ENCODE measurements around the gene LCP2. TPM values are rescaled to one million over a fixed set of nuclear protein-coding genes. Genes with fewer than 3 reads are reported as not detected.

The LCP2 gene
- total RNA-seq, 4 donors from 2014 or later: 1.5 to 8.9 (median 7.7) TPM; not detected in 1

DNA sequence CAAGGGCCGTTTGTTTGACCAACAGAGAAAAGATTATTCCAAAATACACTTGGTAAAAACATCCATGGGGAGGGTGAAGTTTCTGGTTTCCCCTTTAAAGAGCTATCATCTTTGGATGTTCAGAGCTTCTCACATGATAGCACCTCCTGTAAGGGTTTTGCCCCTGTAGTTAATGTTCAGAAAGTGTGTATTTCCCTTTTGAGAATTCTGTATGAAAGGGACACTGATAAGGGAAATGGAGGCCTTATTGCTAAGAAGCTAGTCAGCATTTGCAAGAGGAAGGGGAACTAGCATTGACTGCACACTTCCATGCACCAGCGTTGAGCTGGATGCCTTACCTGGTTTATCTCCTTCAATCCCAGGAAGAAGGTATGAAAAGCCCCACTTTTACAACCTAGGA, 96.3 kb downstream of the LCP2 start:
- H3K4me3 ChIP-seq: no peak overlapping the region

DNA sequence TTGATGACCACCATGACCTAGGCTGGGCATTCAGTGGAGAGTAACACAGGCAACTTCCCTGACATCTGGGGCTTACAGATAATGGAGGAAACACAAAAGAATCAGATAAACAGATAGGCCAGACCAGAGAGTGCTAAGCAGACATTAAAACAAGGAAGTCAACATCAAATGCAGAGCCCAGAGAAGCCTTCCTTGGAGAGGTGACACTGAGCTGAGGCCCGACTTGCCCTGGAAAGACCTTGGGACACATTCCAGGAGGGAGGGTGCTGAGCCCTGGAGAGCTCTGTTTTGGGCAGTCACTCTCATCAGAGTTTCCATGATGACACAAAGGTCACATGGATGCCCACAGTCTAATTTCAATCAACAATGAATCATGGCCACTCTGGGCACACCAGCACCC, 96.7 kb downstream of the LCP2 start:
- DNase-seq (ENCODE audit: low spot score in 2 of 2): no peak
- H3K27ac ChIP-seq: no peak overlapping the region
- TF ChIP-seq POLR2AphosphoS5 (IDR thresholded peaks at IDR 0.05): no peak
- TF ChIP-seq EP300 (IDR thresholded peaks at IDR 0.05): no peak
- no peak for TF ChIP-seq CTCF (IDR thresholded peaks at IDR 0.05)
- no peak for TF ChIP-seq POLR2A (IDR thresholded peaks at IDR 0.05)
- H3K9me3 ChIP-seq: no peaks in the 10 kb centered on the region
- H3K36me3 ChIP-seq: no peaks in the 10 kb centered on the region
- no peaks in the 10 kb centered on the region for H3K4me1 ChIP-seq
- H3K27me3 ChIP-seq: peaks cover 12% of the 10 kb centered on the region
- 0% methylated on average over 1 of the region's 1 CpG for whole genome bisulfite sequencing
- H3K4me3 ChIP-seq: no peak overlapping the region

More for the DNA sequence above, 96.3 kb downstream of the LCP2 start:
- H3K27me3 ChIP-seq: peaks cover 9% of the 10 kb centered on the region
- H3K27ac ChIP-seq: no peak overlapping the region
- no peaks in the 10 kb centered on the region for H3K36me3 ChIP-seq
- no peaks in the 10 kb centered on the region for H3K9me3 ChIP-seq
- WGBS: 64% methylated on average over 2 of the region's 2 CpGs
- H3K4me1 ChIP-seq: no peaks in the 10 kb centered on the region
- no peak for TF ChIP-seq CTCF (IDR thresholded peaks at IDR 0.05)
- no peak for TF ChIP-seq EP300 (IDR thresholded peaks at IDR 0.05)
- TF ChIP-seq POLR2AphosphoS5 (IDR thresholded peaks at IDR 0.05): no peak
- no peak for TF ChIP-seq POLR2A (IDR thresholded peaks at IDR 0.05)
- DNase-seq (ENCODE audit: low spot score in 2 of 2): no peak

Other genes with a start within 250 kb of the LCP2 start
- 1 to 10 TPM; 2.4 to 4.9 (median 3.9) TPM for gene FOXI1, start 191.9 kb downstream of the LCP2 start, total RNA-seq
- gene C5orf58, start 64.8 kb downstream of the LCP2 start, total RNA-seq: not detected
- gene KCNMB1, start 91.6 kb upstream of the LCP2 start, total RNA-seq: 1 to 10 TPM; 1.3 to 3.7 (median 1.9) TPM
- gene KCNIP1, start 206.2 kb upstream of the LCP2 start, total RNA-seq: under 1 TPM in 1 of 4 donors, not detected in 3; 0.34 TPM